Gastroesophageal sphincter (tissue), 4 donors: Measurements from ENCODE around the gene SLC9C1. TPM values are rescaled to one million over a fixed set of nuclear protein-coding genes. Genes with fewer than 3 reads are reported as not detected.

Experiments
- ATAC-seq: fragments of 150-250 bp; one replicate; pipeline ENCODE4 v1.9.1; 2016; ENCODE audit warnings: mild to moderate bottlenecking, moderate library complexity
- H3K27ac ChIP-seq, 4 donors: fragments of 200-600 bp; sonication (generic) in 3 of 4; 1 replicate in 3 of 4; 2 replicates in 1 of 4; pipeline ENCODE4 v1.5.1; 2016 to 2019
- H3K27me3 ChIP-seq: fragments of 200-600 bp; sonication (generic); one replicate; pipeline ENCODE4 v1.5.1; 2019
- H3K36me3 ChIP-seq, 2 donors: fragments of 200-600 bp; sonication (generic); one replicate each; pipeline ENCODE4 v1.5.1; 2019; ENCODE audit warnings: control low read depth in 1 of 2
- H3K4me1 ChIP-seq, 3 donors: fragments of 200-600 bp; sonication (generic); 1 replicate in 2 of 3; 2 replicates in 1 of 3; pipeline ENCODE4 v1.5.1; 2016 to 2019; ENCODE audit warnings: control low read depth in 2 of 3
- H3K4me3 ChIP-seq, 2 donors: fragments of 200-600 bp; sonication (generic); one replicate each; pipeline ENCODE4 v1.5.1; 2019; ENCODE audit warnings: mild to moderate bottlenecking in 1 of 2, moderate library complexity in 1 of 2
- H3K9me3 ChIP-seq, 3 donors: fragments of 200-600 bp; sonication (generic); one replicate each; pipeline ENCODE4 v1.5.1; 2017 to 2019; ENCODE audit warnings: control low read depth in 2 of 3
- EP300 ChIP-seq: sonication (generic); formaldehyde crosslinking; IDR thresholded peaks from one replicate; pipeline ENCODE4 v1.6.1; 2017; ENCODE audit warnings: antibody characterized with exemption, mild to moderate bottlenecking
- POLR2A ChIP-seq, 2 donors: fragments of 450-650 bp; IDR thresholded peaks; one replicate each; pipeline ENCODE4 v1.6.1; 2017; ENCODE audit warnings: antibody characterized with exemption in 2 of 2, mild to moderate bottlenecking in 2 of 2, moderate library complexity in 1 of 2
- POLR2AphosphoS5 ChIP-seq: sonication (generic); formaldehyde crosslinking; IDR thresholded peaks from one replicate; pipeline ENCODE4 v1.6.1; 2017; ENCODE audit warnings: antibody characterized with exemption
- WGBS, 2 donors: methylation state at CpG; one replicate each; pipeline ENCODE4 v1.1.5; 2018; ENCODE audit warnings: low coverage in 1 of 2; 5-methylcytosine and 5-hydroxymethylcytosine counted together
- total RNA-seq, 4 donors: library from RNA; depleted of rRNA; stranded (reverse); fragments of >200 nt; gene quantifications; one replicate each; pipeline ENCODE4 v1.1.0, GENCODE V29; 2016
- TF ChIP-seq, protein P1 (sequence below), 4 experiments: fragments of 200-600 bp in 2 of 4; fragments of 450-650 bp in 2 of 4; sonication (generic) in 1 of 4; IDR thresholded peaks; one replicate each; pipeline ENCODE4 v1.5.1; 2017 to 2019; ENCODE audit warnings: antibody characterized with exemption in 4 of 4, mild to moderate bottlenecking in 2 of 4, moderate library complexity in 2 of 4

The SLC9C1 gene
- total RNA-seq, 4 donors from 2014 or later, result 0.15 TPM; not detected in 3

DNA sequence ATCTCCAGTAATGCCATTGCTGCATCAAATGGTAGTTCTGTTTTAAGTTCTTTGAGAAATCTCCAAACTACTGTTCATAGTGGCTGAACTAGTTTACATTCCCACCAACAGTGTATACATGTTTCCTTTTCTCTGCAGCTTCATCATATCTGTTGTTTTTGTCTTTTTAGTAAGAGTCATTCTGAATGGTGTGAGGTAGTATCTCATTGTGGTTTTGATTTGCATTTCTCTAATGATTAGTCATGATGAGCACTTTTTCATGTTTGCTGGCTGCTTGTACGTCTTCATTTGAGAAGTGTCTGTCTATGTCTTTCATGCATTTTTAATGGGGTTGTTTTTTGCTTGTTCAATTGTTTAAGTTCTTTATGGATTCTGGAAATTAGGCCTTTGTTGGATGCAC, 150.8 kb downstream of the SLC9C1 start:
- Histone ChIP-seq H3K9me3 (peaks cover 0 to 7% (median 0%) of the 10 kb centered on the region in 3 donors), H3K36me3 (no peaks in the 10 kb centered on the region), H3K27me3 (no peaks in the 10 kb centered on the region), H3K4me1 (no peaks in the 10 kb centered on the region), H3K27ac (no peak overlapping the region), H3K4me3 (no peak overlapping the region)
- no peak for ATAC-seq
- WGBS, 2 donors, result 78 to 100% methylated on average over 1 of the region's 1 CpG
- TF ChIP-seq POLR2A (IDR thresholded peaks at IDR 0.05) (no peak), EP300 (no peak), POLR2AphosphoS5 (no peak)
- TF ChIP-seq, protein P1, sequence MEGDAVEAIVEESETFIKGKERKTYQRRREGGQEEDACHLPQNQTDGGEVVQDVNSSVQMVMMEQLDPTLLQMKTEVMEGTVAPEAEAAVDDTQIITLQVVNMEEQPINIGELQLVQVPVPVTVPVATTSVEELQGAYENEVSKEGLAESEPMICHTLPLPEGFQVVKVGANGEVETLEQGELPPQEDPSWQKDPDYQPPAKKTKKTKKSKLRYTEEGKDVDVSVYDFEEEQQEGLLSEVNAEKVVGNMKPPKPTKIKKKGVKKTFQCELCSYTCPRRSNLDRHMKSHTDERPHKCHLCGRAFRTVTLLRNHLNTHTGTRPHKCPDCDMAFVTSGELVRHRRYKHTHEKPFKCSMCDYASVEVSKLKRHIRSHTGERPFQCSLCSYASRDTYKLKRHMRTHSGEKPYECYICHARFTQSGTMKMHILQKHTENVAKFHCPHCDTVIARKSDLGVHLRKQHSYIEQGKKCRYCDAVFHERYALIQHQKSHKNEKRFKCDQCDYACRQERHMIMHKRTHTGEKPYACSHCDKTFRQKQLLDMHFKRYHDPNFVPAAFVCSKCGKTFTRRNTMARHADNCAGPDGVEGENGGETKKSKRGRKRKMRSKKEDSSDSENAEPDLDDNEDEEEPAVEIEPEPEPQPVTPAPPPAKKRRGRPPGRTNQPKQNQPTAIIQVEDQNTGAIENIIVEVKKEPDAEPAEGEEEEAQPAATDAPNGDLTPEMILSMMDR (IDR thresholded peaks at IDR 0.05), result no peak

DNA sequence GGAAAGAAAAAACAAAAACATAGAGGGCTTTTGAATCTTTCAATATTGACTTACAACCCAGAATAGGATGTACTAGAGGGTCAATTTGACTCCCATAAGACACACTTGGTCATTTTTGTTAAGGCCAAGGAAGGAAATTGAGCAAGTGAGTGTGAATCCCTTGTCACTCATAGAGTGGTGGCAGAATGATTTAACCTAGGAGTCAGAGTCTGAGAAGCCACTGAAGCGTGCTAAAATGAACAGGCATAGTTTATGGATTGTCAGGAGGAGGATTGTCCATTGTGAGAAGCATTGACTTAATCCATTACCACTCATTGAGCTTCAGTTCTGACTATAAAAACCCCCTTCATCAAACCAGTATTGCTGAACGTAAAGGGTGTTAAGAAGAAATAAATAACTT, 152.7 kb downstream of the SLC9C1 start:
- TF ChIP-seq EP300 (no peak), POLR2A (IDR thresholded peaks at IDR 0.05) (no peak), POLR2AphosphoS5 (no peak)
- TF ChIP-seq, protein P1 (IDR thresholded peaks at IDR 0.05), result no peak
- Histone ChIP-seq H3K36me3 (no peaks in the 10 kb centered on the region), H3K9me3 (no peaks in the 10 kb centered on the region), H3K4me1 (no peaks in the 10 kb centered on the region), H3K27ac (no peak overlapping the region), H3K4me3 (no peak overlapping the region), H3K27me3 (no peaks in the 10 kb centered on the region)
- no peak for ATAC-seq
- WGBS, 2 donors, result 66 to 67% methylated on average over 2 of the region's 2 CpGs

DNA sequence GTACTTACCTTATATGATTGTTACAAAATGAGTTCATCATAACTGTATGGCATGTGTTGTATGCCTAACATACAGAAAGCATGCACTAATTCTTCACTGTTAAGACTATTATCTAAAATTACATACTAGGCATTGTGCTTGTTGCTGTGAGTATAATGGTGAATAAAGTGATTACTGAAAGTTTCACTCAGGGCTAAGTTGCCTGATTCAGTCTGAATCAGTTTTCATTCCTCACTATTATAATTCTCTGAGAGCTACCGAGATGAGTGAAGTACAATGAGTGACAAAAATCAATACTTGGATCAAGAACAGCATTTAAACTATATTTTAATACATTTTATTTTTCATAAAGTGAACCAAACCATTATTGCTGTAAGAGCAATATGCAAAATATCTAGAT, 153.4 kb downstream of the SLC9C1 start:
- TF ChIP-seq EP300 (no peak), POLR2AphosphoS5 (no peak), POLR2A (IDR thresholded peaks at IDR 0.05) (no peak)
- TF ChIP-seq, protein P1 (IDR thresholded peaks at IDR 0.05), result no peak
- 74 to 90% methylated on average over 1 of the region's 1 CpG for WGBS, 2 donors
- no peak for ATAC-seq
- no peak overlapping the region for H3K4me3 ChIP-seq
- H3K27ac ChIP-seq, result no peak overlapping the region
- H3K27me3 ChIP-seq, result no peaks in the 10 kb centered on the region
- H3K4me1 ChIP-seq, result no peaks in the 10 kb centered on the region
- H3K9me3 ChIP-seq, result no peaks in the 10 kb centered on the region
- H3K36me3 ChIP-seq, result no peaks in the 10 kb centered on the region

DNA sequence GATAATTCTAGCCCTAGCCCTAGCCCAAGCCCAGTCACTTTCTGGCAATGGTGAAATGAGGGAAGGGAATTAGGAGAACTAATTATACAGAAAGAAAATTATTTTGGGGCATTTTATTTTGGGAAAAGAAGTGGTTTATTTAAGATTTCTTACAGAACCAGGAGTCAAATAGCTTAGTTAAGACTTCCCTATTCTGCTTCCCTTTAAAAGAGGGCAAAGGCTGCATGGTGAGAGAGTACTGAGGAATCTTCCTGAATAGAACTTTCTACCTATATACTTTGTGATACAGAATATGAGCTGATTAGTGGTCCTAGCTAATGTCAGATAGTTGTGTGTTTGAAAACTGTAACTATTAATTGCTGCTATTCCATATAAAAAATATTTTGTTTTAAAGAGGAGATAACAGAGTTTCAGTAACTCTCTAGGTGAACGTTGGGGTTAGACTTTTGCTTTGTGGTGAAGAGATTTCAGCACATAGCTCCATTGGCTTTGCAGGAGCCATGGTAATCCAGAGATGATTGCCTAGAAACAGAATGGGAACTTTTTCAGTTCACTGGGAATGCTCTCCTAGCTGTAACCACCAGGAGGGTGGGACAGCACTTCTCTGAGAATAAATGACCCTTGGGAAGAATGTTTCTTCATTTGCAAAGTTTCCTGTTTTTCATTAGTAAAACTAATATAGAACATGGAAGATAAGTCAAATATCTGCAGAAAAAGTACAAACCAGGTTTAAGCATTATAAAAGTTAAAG, 155.6 kb downstream of the SLC9C1 start:
- H3K27me3 ChIP-seq, result no peaks in the 10 kb centered on the region
- H3K4me1 ChIP-seq, result no peaks in the 10 kb centered on the region
- no peaks in the 10 kb centered on the region for H3K9me3 ChIP-seq
- H3K27ac ChIP-seq, result no peak overlapping the region
- H3K36me3 ChIP-seq, result no peaks in the 10 kb centered on the region
- no peak overlapping the region for H3K4me3 ChIP-seq
- 6 to 56% methylated on average over 1 of the region's 1 CpG for WGBS, 2 donors
- ATAC-seq, result no peak
- TF ChIP-seq POLR2A (IDR thresholded peaks at IDR 0.05) (no peak), EP300 (no peak), POLR2AphosphoS5 (no peak)
- TF ChIP-seq, protein P1 (IDR thresholded peaks at IDR 0.05), result no peak

DNA sequence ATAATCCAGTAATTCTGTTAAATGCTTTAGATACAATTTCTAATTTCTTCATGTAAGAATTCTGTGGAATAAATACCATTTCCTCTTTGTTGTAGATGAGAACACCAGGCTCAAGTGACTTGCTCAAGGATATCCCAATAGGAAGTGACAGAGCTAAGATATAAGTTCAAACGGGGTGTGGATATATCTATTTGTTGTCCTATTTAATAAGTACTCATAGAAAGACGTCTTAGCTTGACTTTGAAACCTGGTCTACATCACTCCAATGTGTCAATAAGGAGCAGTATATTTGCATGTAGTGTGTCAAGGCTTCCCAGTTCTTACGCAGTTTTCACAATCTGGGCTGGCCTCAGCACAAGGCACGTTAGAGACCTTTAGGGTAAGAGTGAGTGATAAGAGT, 156.2 kb downstream of the SLC9C1 start:
- no peaks in the 10 kb centered on the region for H3K4me1 ChIP-seq
- no peak overlapping the region for H3K27ac ChIP-seq
- no peak for ATAC-seq
- H3K27me3 ChIP-seq, result no peaks in the 10 kb centered on the region
- no peaks in the 10 kb centered on the region for H3K9me3 ChIP-seq
- WGBS, 2 donors, result 44 to 51% methylated on average over 2 to 4 of the region's 4 CpGs
- no peak overlapping the region for H3K4me3 ChIP-seq
- H3K36me3 ChIP-seq, result no peaks in the 10 kb centered on the region
- TF ChIP-seq EP300, result no peak
- TF ChIP-seq POLR2A (IDR thresholded peaks at IDR 0.05), result no peak
- TF ChIP-seq, protein P1 (IDR thresholded peaks at IDR 0.05), result no peak
- TF ChIP-seq POLR2AphosphoS5, result no peak
